ENCODE data around the gene ASB16.
"Not testable (repeated sequence)": the region's sequence is repeated elsewhere in the genome, so short reads cannot be mapped to it uniquely, and the experiment has no call there.

ASB16 gene

DNA sequence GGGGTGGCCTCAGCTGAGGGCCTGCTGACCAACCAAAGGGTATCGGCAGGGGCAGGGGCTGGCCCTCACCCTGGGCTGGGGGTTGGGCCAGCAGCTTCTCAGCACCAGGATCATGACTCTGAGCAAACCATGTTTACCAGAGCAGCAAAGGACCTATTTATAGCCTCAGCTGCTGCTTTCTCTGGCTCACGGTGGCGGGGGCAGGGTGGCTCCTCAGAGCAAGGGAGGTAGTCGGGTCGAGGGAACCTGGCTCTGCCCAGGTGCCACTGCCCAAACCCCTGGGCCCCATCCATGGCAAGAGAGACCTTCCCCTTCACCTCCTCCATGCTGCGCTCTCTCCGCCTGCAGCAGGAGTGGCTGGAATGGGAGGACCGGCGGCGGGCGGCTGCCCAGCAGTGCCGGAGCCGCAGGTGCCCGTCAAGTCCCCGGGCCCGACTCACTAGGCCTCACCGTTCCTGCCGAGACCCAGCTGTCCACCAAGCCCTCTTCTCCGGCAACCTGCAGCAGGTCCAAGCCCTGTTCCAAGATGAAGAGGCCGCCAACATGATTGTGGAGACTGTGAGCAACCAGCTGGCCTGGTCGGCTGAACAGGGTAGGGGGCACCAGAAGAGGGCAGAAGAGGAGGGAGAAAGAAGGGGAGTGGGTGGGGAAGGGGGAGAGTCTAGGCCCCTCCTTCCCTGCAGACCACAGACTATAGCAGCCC lies at the start of gene ASB16:
Gene ASB16, plus strand, starts transcription at position 206 of the 703 bp plus-strand sequence. Its CDS starts 86 bp downstream, at position 292.
- DNase-seq, result peak; percentile 75

DNA sequence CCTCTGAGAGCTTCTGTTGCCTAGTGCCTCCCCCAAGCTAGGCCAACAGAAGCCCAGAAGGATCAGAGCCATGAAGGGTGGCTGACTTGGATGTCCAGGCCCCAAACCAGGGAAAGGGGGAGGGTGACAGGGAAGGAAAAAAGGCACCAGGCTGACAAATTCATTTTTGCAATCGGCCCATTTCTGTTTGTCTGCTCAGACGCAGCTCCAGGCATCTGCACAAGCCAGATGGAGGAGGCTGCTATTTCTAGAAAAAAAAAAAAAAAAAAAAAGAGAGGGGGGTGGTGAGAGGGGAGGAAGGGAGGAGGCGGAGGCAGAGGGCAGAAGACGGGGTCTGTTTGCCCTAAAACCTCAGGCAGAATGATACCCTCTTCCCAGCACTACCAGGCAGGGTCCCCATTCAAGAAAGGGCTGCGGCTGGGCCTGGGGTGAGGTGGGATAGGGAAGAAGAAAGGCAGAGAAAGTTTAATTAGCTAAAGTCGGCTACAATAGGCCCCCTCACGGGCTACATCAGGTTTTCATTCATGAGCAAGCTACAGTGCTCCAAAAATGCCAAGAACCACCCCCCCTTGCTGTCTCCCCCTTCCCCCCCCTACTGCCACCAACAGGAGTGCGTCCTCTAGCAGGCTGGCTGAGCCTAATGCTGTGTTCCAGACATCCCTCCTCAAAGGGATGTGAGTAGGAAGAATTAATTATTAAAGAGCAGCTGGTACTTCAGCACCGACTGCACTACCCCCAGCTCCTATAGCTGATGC lies 49.5 kb upstream of the ASB16 start:
- DNase-seq, result no peak

GRCh38 chr17:44121997-44122815 lies 48.3 kb upstream of the ASB16 start:
- DNase-seq, result no peak

- no peak for DNase-seq
Observed at GRCh38 chr17:44122816-44123355, 47.6 kb upstream of the ASB16 start.

DNA sequence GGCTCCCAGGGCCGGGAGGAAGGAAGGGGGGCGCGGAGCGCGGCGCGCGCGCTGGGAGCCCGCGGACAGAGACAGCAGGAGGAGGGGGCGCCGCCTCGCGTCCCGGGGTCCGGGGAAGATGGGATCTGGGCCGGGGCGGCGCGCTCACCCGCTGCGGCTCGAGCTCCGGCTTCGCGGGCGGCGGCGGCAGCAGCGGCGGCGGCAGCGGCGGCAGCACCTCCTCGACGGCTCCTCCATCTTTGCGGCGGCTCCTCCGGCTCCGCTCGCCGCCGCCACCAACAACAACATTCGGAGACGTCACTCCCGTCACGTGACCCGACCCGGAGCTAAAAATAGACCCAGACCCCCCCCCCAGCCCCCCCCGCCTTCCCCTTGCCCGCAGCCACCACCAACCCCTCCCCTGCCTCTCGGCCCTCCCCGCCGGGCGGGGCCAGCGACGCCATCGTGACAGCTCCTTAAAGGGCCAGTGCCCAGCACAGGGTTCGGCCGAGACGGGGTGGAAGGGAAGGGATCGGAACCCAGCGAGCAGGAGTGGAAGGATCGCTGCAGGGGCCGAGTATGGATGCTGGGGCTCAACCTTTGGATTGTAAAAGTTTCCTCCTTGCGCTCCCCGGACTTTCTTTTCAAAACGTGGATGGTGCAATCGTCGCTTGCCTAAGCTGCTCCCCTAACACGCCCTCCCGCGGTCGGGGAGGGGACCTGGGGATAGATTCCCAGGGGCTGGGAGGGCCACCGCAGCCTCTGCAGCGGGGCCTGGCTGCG lies 47.0 kb upstream of the ASB16 start, which contains the start of gene HDAC5:
Gene HDAC5, minus strand, starts transcription at position 286 of the 762 bp plus-strand sequence. CDS start 6,126 bp downstream, outside the sequence.
- peak; percentile 85 for DNase-seq

DNA sequence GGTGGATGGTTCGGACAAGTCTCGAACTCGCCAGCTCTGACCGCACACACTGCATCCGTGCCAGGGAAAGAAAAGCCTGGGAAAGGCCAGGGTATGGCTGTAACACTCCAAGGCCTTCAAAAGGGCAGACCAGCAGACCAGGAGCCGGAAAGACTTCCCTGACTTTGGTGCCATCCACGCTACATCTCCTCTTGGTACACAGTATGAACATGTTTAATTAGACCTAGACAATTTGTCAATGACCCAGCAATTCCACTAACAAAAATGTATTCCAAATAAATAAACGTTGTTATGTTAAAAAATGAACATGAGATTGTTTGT lies 46.4 kb upstream of the ASB16 start:
- no peak for DNase-seq

GRCh38 chr17:44128383-44128782 lies 42.1 kb upstream of the ASB16 start:
- no peak for DNase-seq

DNA sequence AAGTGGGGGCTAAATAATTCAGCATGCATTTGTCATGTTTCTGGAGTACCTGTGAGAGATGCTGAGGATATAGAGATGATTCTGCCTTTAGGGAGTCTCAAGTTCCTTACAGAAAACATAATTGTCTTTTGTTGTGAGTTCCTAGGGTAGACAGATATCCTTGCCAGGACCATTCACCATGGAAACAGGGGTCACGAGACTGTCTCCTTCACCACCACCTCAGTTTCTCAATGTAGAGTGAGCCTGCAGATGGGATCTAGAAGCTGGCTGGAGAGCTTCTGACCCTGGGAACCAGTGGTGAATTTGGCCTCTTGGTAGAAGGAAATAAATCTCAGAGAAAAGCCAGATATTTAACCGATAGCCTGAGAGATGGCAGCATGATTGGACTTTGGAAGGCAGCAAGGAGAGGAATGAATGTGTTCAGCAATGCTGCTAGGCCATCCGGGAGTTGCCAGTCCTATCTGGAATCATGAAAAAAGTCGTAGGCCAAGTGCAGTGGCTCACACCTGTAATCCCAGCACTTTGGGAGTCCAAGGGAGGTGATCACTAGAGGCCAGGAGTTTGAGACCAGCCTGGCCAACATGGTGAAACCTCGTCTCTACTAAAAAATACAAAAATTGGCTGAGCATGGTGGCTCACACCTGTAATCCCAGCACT lies 39.7 kb upstream of the ASB16 start:
- no peak for DNase-seq

- DNase-seq, result not testable (repeated sequence)
Observed at GRCh38 chr17:44131372-44131771, 39.1 kb upstream of the ASB16 start.

DNA sequence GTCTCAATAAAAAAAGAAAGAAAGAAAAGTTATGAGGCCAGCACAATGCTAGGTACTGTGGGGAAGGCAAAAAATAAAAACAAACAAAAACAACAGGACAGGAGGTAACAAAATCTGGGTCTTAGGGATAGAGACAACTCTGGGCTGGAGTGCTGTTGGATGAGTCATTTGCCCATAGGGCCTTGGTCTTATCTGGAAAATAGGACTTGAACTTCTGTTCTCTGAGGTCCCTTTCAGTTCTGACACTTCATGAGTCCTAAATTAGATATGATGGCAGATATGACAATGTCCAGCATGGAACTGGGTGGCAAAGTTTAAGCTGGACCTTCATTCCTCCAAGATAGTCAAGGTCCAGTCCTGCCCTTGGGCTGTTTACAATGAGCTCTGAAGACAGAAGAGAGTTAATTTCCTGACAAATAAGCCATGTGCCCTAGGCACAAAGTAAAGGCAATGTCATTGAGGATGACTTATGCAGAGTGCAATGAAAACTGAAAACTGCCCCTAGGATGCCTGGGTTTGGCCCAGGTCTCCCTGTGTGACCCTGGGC lies 38.2 kb upstream of the ASB16 start:
- no peak for DNase-seq

DNA sequence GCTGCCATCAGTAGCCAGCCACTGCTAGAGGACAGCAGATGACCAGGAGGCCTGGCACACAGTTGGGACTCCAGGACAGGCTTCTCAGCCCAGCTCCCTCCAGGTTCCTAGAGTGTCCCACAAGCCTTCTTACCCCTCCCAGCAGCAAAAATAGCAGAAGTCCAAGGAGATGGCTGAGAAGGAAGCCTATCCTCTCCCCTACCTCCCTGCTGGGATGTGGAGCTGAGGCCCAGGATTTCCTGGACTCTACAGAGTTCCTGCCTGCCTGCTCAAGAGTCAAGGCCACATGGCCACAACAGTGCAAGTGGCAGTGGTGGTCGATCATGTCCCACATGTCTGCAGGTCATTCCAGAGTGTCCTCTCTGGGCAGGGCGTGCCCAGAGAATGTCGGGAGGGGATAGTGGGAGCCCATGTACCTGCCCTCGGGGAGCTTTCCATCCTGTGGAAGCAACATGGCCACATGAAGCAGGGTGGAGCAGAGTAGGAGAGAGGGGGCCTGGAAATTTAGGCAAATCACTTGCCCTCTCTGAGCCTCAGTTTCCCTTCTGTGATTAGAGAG lies 36.5 kb upstream of the ASB16 start:
- DNase-seq, result no peak

DNA sequence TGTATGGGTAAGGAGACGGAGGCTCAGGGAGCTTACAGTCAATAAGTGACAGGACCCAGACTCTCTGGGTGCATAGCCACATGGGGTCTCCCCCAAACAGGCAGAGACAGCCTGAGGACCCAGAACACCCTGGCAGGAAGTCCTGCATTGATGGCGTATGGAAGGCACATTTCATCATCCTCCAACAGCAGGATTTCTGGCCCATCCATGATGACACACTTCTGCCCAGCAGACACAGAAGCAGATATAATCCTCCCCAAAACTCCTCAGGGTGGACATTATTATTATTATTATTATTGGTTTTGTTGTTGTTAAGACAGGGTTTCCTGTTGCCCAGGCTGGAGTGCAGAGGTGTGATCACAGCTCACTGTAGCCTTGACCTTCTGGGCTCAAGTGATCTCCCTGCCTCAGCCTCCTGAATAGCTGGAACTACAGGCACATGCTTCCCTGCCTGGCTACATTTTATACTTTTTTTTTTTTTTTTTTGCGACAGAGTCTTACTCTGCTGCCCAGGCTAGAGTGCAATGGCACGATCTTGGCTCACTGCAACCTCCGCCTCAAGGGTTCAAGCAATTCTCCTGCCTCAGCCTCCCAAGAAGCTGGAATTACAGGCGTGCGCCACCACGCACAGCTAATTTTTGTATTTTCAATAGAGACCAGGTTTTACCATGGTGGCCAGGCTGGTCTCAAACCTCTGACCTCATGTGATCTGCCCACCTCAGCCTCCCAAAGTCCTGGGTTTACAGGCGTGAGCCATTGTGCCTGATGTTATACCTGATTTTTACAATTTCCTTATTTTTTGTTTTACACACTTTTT lies 35.5 kb upstream of the ASB16 start:
- no peak for DNase-seq

- DNase-seq, result peak; percentile 74
Observed at GRCh38 chr17:44137891-44138709, 32.4 kb upstream of the ASB16 start.

GRCh38 chr17:44143921-44144320 lies 26.6 kb upstream of the ASB16 start:
- not testable (repeated sequence) for DNase-seq

- DNase-seq, result no peak
Observed at GRCh38 chr17:44144966-44145739, 25.4 kb upstream of the ASB16 start.

DNA sequence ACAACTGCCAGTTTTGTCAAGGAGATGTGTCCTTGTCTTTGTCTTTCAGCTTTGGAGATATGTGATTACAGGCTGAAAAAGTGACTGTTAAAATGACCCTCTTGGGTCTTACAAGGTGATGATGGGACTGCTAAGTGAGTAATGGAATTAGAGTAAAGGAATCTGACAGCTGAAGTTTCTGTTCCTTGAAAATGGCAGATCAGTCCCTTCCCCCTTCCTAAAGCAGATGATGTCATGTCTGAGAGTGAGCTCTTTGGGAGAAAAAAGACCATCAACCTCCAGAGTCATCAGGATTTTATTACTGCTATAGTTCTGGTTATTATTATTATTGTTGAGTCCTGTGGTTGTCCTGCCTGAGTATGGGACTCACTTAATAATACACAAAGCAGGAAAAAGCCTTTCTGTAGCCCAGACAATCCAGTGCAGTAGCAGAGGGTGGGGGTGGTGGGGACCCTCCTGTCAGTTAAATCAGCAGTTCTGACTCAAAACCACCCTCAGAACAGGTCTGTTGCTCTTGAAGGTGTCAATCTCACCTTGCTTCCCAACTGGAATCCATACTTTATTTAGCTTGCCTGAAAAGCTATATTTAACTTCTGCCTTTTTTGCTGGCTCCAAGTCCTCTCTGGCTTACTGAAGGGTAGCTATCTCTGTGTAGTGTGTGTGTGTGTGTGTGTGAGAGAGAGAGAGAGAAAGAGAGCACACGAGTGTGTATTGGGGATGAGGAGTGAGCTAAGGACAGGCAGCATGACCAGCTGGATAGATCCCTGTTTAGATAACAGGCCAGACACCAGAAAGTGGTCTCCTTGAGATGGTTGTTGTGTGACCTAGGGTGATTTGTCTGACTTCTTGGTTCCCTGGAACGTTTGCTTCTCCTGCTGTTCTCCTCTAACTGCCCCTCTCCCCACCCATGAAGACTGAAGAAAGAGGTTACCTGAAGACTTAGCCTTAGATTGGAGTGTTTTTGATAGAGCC lies 23.8 kb upstream of the ASB16 start:
- DNase-seq, result no peak

DNA sequence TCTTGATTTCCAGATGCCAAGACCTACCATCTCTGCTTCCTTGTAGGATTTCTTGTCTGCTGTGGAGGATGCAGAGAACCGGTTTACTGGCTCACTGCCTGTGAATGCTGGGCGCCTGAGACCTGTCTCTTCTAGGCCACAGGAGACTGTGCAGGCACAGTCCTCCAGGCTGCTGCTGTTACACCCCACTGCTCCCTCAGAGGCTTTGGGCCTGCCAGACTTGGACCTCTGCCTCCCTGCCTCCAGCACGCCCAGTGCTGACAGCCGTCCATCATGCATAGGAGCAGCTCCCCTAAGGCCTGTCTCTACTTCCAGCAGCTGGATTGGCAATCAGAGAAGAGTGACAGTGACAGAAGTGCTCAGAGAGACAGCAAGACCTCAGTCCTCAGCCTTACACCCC lies 22.7 kb upstream of the ASB16 start:
- no peak for DNase-seq
